Erythroblast (primary cell): ENCODE results near the gene TGM3.

Experiments
- GATA1 ChIP-seq: IDR thresholded peaks from 2 replicates; pipeline ENCODE4 v1.6.1; 2011; ENCODE audit warnings: low read depth, mild to moderate bottlenecking, control low read depth, low read length, moderate library complexity
- POLR2A ChIP-seq: IDR thresholded peaks from 2 replicates; pipeline ENCODE4 v1.6.1; 2011; ENCODE audit warnings: mild to moderate bottlenecking, low read length

DNA sequence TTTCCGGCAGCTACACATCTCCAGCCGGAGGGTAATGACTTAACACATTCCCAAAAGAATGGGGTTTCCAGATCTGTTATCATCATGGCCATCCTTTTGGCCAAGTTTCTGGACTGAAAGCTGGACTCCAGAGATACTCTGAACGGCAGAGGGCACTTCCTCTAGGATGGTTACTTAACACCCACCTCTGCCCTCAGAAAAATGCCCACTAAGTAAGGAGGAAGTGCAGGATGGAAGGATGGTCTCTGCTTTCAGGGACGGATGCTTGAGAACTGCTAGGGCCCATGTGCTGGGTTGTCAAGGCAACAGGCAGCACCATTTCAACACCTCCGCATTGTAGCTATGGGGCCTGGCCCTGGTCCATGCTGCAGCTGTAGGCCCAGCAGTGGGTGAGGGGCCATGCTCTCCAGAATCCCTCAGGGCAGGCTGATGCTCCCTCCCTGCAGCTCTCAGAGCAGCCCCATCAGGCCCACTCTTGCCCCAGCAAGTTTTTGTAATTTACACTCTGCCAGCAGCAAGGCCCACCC, 16.5 kb upstream of the TGM3 start:
- no peak for TF ChIP-seq POLR2A
- TF ChIP-seq GATA1 = no peak
